BJ (cell line): ENCODE results near the gene GPR39. TPM values are rescaled to one million over a fixed set of nuclear protein-coding genes. Genes with fewer than 3 reads are reported as not detected.

Experiments used
- CTCF ChIA-PET: fragments of 350-600 bp; formaldehyde crosslinking; extraction: SDS; loops from one replicate; lab custom pipeline; 2021; ENCODE audit warnings: antibody characterized with exemption, inconsistent platforms; lab: Yijun Ruan, JAX
- POLR2A ChIA-PET: fragments of 300-600 bp; sonication (Branson Sonifier 250); formaldehyde crosslinking; extraction: SDS; loops from one replicate; lab custom pipeline; 2021; ENCODE audit warnings: antibody characterized with exemption; lab: Charles Lee
- DNase-seq: peaks from one replicate; pipeline ENCODE4 v3.0.0-alpha.2; 2011; ENCODE audit warnings: low read depth
- H3K27me3 ChIP-seq: 2 replicates; pipeline ENCODE4 v1.6.0; 2011; ENCODE audit warnings: low read length; ENCODE audit not compliant: control insufficient read depth, insufficient read depth
- H3K36me3 ChIP-seq: 2 replicates; pipeline ENCODE4 v1.5.1; 2011; ENCODE audit warnings: low read length; ENCODE audit not compliant: control insufficient read depth, insufficient read depth
- H3K4me3 ChIP-seq: 2 replicates; pipeline ENCODE4 v1.5.1; 2011; ENCODE audit warnings: low read depth, mild to moderate bottlenecking, control low read depth, low read length
- CTCF ChIP-seq: IDR thresholded peaks from 2 replicates; pipeline ENCODE4 v1.5.1; 2011; ENCODE audit warnings: low read depth, mild to moderate bottlenecking, control low read depth, inconsistent platforms, low read length, moderate library complexity; ENCODE audit not compliant: insufficient read depth
- polyA plus RNA-seq: library from polyadenylated mRNA; depleted of rRNA; stranded (reverse); fragments of >200 nt; gene quantifications from 2 replicates; pipeline ENCODE4 v1.2.3, GENCODE V29; 2011

Gene GPR39
- polyA plus RNA-seq, 1 experiment, result 2.3 TPM

GRCh38 chr2:132403146-132403545 lies 13.5 kb upstream of the GPR39 start:
- ChIA-PET POLR2A (no interaction called here), CTCF (no interaction called here)
- no peak for DNase-seq

GRCh38 chr2:132404056-132404455 lies 12.5 kb upstream of the GPR39 start:
- CTCF ChIA-PET, result no interaction called here
- H3K27me3 ChIP-seq, result peaks cover 4% of the 10 kb centered on the region
- no peak for TF ChIP-seq CTCF
- no peaks in the 10 kb centered on the region for H3K36me3 ChIP-seq
- no peak overlapping the region for H3K4me3 ChIP-seq
- POLR2A ChIA-PET, result no interaction called here
- no peak for DNase-seq

More at GRCh38 chr2:132403146-132403545, 13.5 kb upstream of the GPR39 start:
- peaks cover 4% of the 10 kb centered on the region for H3K27me3 ChIP-seq
- no peak for TF ChIP-seq CTCF
- no peak overlapping the region for H3K4me3 ChIP-seq
- no peaks in the 10 kb centered on the region for H3K36me3 ChIP-seq

DNA sequence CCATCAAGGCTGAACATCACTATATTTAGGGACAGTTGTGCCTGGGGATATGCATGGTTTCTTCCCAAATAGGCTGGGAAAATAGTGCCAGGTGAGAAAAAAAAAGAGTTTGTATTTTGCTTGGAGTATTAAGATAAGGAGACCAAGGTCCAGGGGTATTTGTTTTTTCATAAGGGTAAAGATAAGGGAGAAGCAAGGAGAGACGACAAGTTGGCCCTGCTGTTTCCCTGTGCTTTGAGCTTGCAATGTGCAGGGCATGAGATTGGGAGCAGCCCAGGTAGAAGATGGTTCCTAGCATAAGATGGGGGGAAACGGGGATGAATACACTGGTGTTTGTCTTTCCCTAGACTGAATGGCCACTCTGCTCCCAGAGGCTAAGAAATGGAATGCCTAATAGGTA lies 8.8 kb upstream of the GPR39 start:
- no peak for TF ChIP-seq CTCF
- ChIA-PET POLR2A (no interaction called here), CTCF (interaction anchor here (0.7 kb wide), 1 partner anchor 39 kb away, joined by 3 read pairs; no protein-coding TSS in a partner anchor)

GRCh38 chr2:132412021-132412420 lies 4.6 kb upstream of the GPR39 start:
- H3K4me3 ChIP-seq, result no peak overlapping the region
- peaks cover 4% of the 10 kb centered on the region for H3K27me3 ChIP-seq
- H3K36me3 ChIP-seq, result no peaks in the 10 kb centered on the region
- no peak for TF ChIP-seq CTCF
- no peak for DNase-seq
- POLR2A ChIA-PET, result no interaction called here
- CTCF ChIA-PET, result interaction anchor here (0.6 to 0.8 kb wide), 3 partner anchors 9 to 1431 kb away, joined by 3 read pairs; no protein-coding TSS in a partner anchor

More for the DNA sequence above, 8.8 kb upstream of the GPR39 start:
- DNase-seq, result no peak
- H3K36me3 ChIP-seq, result no peaks in the 10 kb centered on the region
- H3K4me3 ChIP-seq, result no peak overlapping the region
- H3K27me3 ChIP-seq, result peaks cover 4% of the 10 kb centered on the region

GRCh38 chr2:132414081-132414480 lies 2.5 kb upstream of the GPR39 start:
- Histone ChIP-seq H3K36me3 (no peaks in the 10 kb centered on the region), H3K4me3 (no peak overlapping the region), H3K27me3 (no peaks in the 10 kb centered on the region)
- no peak for DNase-seq
- POLR2A ChIA-PET, result no interaction called here
- no peak for TF ChIP-seq CTCF
- CTCF ChIA-PET, result interaction anchor here (0.6 kb wide), 1 partner anchor 35 kb away, joined by 4 read pairs; no protein-coding TSS in a partner anchor
